ENCODE measurements around the gene RNF150. TPM values are rescaled to one million over a fixed set of nuclear protein-coding genes. Genes with fewer than 3 reads are reported as not detected.

RNF150 gene
- total and polyA plus RNA-seq, 2 of the 8 experiments (the other 6 are each of a cell fraction or from before 2014, with no cell fraction given), result 3.4 to 4.8 TPM

DNA sequence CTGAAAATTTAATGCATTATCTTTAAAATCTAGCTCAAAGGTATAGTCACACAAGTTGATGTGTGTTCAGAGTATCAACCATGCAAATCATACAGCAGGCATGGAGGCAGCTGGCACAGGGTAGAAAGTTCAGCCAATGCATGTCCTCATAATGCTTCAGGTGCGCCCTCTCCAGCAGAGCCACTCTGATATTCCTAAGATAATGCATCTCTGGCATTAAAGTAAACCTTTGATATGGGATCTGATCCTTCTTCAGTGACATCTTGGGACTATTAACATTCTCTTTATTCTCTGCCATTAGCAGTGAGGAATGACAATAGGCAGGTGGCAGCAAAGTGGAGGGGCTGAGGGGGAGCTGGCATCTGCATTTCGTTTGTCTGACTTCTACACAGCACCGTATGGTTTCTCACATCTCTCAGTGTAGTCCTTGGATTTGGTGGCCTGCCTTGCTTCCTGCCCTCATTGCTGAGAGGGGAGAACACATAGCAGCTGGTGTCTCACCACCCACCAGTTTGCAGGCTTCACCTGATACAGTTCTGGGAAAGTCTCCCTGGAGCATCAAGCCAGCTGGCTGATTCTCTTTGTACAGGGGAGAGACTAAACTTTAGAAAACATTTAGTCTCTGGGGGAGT, 208.4 kb downstream of the RNF150 start:
- Histone ChIP-seq H3K36me3 (ENCODE audit: control insufficient read depth in 2 of 4, insufficient read depth in 4 of 4, low read length in 3 of 4) (no peaks in the 10 kb centered on the region), H3K14ac (ENCODE audit: insufficient read length) (no peak overlapping the region), H3K27ac (ENCODE audit: low read depth, low read length) (no peak overlapping the region), H3K4me1 (replicated peaks in 1 of 4; ENCODE audit: control insufficient read depth in 3 of 4, insufficient read depth in 4 of 4, low read length in 3 of 4) (peaks cover 0 to 5% (median 4%) of the 10 kb centered on the region in 4 experiments; a peak in 6 of 7 replicates), H3K27me3 (replicated peaks in 1 of 4; ENCODE audit: control insufficient read depth in 3 of 4, extremely low read depth in 1 of 4, insufficient read depth in 3 of 4, low read length in 3 of 4) (no peaks in the 10 kb centered on the region), H2BK20ac (ENCODE audit: low read length) (no peak overlapping the region), H3K23ac (ENCODE audit: insufficient read length) (no peak overlapping the region), H2BK120ac (replicated peaks; ENCODE audit: low read depth, low read length) (no peak overlapping the region), H3K18ac (ENCODE audit: extremely low read depth, low read length) (no peak overlapping the region), H3K56ac (replicated peaks; ENCODE audit: insufficient read length, low read depth, low read length) (no peak overlapping the region), H3K4ac (replicated peaks; ENCODE audit: insufficient read length, low read depth, low read length) (no peak overlapping the region), H2BK12ac (ENCODE audit: low read depth, low read length) (no peak overlapping the region), H4K8ac (ENCODE audit: extremely low read depth, insufficient read depth, low read length) (peak overlapping the region; percentile 46; the same call in 1 of the 2 replicates), H4K5ac (ENCODE audit: insufficient read length, low read depth, low read length) (no peak overlapping the region), H3K4me2 (ENCODE audit: insufficient read depth in 1 of 2, low read depth in 2 of 2, low read length in 2 of 2) (0 out of 4 replicates have a peak overlapping the region, but pooled peaks of 1 of the 2 experiments have one; percentile 3), H3K9me3 (ENCODE audit: insufficient read depth in 2 of 2, low read depth in 1 of 2, low read length in 1 of 2) (no peaks in the 10 kb centered on the region), H3K4me3 (ENCODE audit: extremely low read depth in 1 of 4, insufficient read depth in 2 of 4, low read depth in 3 of 4, low read length in 4 of 4) (no peak overlapping the region), H2AK5ac (ENCODE audit: low read depth, low read length) (no peak overlapping the region), H2AFZ (ENCODE audit: low read length) (no peak overlapping the region), H3K9ac (replicated peaks in 1 of 4; ENCODE audit: extremely low read depth in 1 of 4, low read depth in 3 of 4, low read length in 3 of 4) (no peak overlapping the region), H3K79me2 (ENCODE audit: control insufficient read depth in 1 of 2, insufficient read depth in 2 of 2, low read length in 2 of 2) (no peaks in the 10 kb centered on the region), H3K79me1 (ENCODE audit: low read depth, low read length) (no peaks in the 10 kb centered on the region), H4K91ac (replicated peaks; ENCODE audit: insufficient read length, low read length) (no peak overlapping the region), H3K23me2 (ENCODE audit: low read depth, low read length) (no peaks in the 10 kb centered on the region), H2BK5ac (ENCODE audit: low read depth, low read length) (no peak overlapping the region), H2BK15ac (ENCODE audit: low read length) (no peak overlapping the region), H4K20me1 (replicated peaks in 1 of 2; ENCODE audit: control insufficient read depth in 1 of 2, insufficient read depth in 2 of 2, low read length in 2 of 2) (no peaks in the 10 kb centered on the region)
- TF ChIP-seq, protein P1, sequence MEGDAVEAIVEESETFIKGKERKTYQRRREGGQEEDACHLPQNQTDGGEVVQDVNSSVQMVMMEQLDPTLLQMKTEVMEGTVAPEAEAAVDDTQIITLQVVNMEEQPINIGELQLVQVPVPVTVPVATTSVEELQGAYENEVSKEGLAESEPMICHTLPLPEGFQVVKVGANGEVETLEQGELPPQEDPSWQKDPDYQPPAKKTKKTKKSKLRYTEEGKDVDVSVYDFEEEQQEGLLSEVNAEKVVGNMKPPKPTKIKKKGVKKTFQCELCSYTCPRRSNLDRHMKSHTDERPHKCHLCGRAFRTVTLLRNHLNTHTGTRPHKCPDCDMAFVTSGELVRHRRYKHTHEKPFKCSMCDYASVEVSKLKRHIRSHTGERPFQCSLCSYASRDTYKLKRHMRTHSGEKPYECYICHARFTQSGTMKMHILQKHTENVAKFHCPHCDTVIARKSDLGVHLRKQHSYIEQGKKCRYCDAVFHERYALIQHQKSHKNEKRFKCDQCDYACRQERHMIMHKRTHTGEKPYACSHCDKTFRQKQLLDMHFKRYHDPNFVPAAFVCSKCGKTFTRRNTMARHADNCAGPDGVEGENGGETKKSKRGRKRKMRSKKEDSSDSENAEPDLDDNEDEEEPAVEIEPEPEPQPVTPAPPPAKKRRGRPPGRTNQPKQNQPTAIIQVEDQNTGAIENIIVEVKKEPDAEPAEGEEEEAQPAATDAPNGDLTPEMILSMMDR (IDR thresholded peaks at IDR 0.05; ENCODE audit: control extremely low read depth in 1 of 3, insufficient read depth in 1 of 3, low read depth in 1 of 3, low read length in 3 of 3), result peak in 1 of 3 experiments; percentile 3; a peak in 1 of 4 replicates
- TF ChIP-seq CBX5 (IDR thresholded peaks at IDR 0.05; ENCODE audit: low read depth, low read length), result no peak
- 71% methylated on average over 3 of the region's 3 CpGs; no CpG with 5 or more reads in 1 of the 2 experiments for WGBS, 2 experiments (ENCODE audit: extremely low coverage in 1 of 2, insufficient coverage in 1 of 2, insufficient read length in 1 of 2, insufficient replicate concordance in 2 of 2, low coverage in 1 of 2, low lambda C conversion rate in 2 of 2, missing lambda C conversion rate in 1 of 2)
- POLR2A ChIA-PET (ENCODE audit: partially characterized antibody), result no interaction called here
- CTCF ChIA-PET (ENCODE audit: partially characterized antibody), result interaction anchor here (1.1 to 1.6 kb wide), 2 partner anchors 12 to 208 kb away, joined by 3 read pairs; partner anchors contain the start of gene RNF150
- FAIRE-seq (peak; percentile 19), DNase-seq (ENCODE audit: low read depth in 1 of 2, low spot score in 2 of 2) (no peak)

Measured in H1 (cell line).